Vagina (tissue), 2 donors: ENCODE results near the gene KLF1.

Experiments
- POLR2A ChIP-seq, 2 donors: fragments of 450-650 bp; IDR thresholded peaks; one replicate each; pipeline ENCODE4 v1.6.1; 2017; ENCODE audit warnings: antibody characterized with exemption in 2 of 2, mild to moderate bottlenecking in 2 of 2, moderate library complexity in 2 of 2
- POLR2AphosphoS5 ChIP-seq, 2 donors: sonication (generic); formaldehyde crosslinking; IDR thresholded peaks; one replicate each; pipeline ENCODE4 v1.9.0; 2017; ENCODE audit warnings: antibody characterized with exemption in 2 of 2, mild to moderate bottlenecking in 2 of 2, low read depth in 1 of 2; ENCODE audit not compliant: insufficient read depth in 1 of 2
- TF ChIP-seq, protein P1 (sequence below), 3 experiments: fragments of 450-650 bp in 2 of 3; fragments of 200-600 bp in 1 of 3; sonication (generic) in 1 of 3; IDR thresholded peaks; one replicate each; pipeline ENCODE4 v1.5.1; 2017 to 2019; ENCODE audit warnings: antibody characterized with exemption in 3 of 3, mild to moderate bottlenecking in 2 of 3, moderate library complexity in 2 of 3

DNA sequence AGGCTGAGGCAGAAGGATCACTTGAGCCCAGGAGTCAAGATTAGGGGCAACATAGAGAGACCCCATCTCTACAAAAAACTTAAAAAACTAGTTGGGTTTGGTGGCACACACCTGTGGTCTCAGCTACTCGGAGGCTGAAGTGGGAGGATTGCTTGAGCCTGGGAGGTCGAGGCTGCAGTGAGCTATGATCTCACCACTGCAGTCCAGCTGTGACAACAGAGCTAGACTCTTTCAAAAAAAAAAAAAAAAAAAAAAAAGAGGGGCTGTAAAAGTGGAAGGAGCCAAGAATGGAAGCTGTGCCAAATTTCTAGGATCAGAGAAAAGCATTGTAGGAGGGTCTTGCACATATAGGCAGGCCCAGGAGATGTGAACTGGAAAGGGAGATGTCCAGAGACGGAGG, 15.3 kb downstream of the KLF1 start:
- TF ChIP-seq, protein P1, sequence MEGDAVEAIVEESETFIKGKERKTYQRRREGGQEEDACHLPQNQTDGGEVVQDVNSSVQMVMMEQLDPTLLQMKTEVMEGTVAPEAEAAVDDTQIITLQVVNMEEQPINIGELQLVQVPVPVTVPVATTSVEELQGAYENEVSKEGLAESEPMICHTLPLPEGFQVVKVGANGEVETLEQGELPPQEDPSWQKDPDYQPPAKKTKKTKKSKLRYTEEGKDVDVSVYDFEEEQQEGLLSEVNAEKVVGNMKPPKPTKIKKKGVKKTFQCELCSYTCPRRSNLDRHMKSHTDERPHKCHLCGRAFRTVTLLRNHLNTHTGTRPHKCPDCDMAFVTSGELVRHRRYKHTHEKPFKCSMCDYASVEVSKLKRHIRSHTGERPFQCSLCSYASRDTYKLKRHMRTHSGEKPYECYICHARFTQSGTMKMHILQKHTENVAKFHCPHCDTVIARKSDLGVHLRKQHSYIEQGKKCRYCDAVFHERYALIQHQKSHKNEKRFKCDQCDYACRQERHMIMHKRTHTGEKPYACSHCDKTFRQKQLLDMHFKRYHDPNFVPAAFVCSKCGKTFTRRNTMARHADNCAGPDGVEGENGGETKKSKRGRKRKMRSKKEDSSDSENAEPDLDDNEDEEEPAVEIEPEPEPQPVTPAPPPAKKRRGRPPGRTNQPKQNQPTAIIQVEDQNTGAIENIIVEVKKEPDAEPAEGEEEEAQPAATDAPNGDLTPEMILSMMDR (IDR thresholded peaks at IDR 0.05): no peak
- TF ChIP-seq POLR2A (IDR thresholded peaks at IDR 0.05) (no peak), POLR2AphosphoS5 (IDR thresholded peaks at IDR 0.05; ENCODE audit: insufficient read depth in 1 of 2, low read depth in 1 of 2) (no peak)
